GM19025 (cell line): ENCODE data around the gene ZNF683.

Experiments
- ATAC-seq: cut with Tn5 transposase; IDR thresholded peaks from one replicate; pipeline ENCODE4 v1.9.1; 2021; ENCODE audit warnings: mild to moderate bottlenecking, low read depth, moderate library complexity; ENCODE audit not compliant: unreplicated experiment

The ZNF683 gene

DNA sequence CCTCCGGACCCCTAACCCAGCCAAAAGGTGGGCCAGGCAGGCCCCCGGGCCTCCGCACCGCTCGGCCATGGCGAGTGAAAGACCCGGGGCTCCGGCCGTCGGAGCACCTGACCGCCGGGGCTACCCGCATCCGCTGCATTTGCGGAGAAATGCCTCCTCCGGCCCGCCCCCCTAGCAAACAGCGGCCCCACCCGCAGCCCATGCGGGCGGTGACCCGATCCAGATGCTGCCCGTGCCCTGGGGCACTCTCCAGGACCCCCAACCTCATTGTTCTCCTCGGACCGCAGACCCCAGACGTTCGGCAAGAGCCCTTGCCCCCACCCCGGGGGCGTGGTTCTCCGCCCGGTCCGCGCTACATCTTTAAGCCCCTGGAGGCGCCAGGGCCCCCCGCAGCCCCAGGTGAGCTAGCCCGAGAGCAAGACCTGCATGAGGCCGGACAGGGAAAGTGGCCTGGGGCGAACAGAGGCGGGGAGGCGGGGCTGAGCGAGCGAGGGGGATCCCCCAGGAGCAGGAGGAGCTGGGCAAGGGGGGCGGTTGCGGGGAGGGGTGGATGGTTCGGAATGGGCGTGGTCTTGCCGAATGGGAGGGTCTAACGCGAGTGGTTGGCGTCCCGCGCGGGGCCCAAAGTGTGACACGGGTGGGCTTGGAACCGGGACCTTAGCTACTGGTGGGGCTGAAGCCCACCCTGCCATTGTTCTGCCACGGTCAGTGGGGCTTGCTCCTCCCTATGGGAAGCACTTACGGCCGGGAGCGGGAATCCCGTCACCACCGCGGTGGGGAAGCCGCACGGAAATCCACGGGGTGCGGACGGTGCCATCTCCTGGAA is 12.4 kb downstream of the ZNF683 start:
- no peak for ATAC-seq

- no peak for ATAC-seq
Measured at GRCh38 chr1:26358411-26359384, 13.9 kb downstream of the ZNF683 start.

DNA sequence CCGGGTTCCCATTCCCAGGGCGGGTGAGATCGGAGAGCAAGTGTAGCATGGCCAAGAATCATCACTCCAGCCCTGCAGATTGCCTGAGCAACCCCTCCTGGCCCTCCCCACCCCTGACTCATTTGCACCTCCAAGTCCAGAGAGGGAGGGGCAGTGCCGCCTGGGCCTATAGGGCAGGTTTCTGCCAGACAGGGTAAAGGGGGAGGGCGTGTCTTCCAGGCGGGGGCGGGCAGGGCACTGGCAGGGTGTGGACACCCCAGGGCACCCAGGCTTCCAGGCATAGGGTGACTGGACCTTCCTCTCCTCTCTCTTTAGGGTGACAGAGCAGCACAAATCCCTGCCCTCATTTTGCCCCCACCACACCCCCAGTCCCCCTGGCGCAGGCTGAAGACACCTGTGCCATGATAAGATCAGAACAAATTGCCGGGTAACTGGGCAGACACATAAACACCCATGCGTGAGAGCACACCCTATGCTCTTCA is 15.4 kb downstream of the ZNF683 start:
- no peak for ATAC-seq

DNA sequence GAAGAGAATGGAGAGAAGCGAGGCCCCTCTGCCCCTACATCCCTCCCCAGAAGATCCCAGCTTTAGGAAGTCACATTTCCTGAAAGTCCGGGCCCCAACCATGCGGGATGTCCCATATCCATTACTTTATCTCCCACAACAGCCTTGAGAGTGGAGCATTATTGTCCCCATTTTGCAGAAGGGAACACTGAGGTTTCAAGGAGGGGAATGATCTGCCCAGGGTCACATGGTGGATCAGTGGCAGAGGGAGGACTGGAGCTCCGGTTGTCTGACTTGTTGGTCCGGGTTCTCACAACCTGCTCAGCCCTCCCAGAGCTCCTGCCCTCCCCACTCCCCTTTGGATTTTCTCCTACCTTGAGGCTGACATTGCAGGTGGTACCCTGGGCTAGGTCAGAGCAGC is 16.4 kb downstream of the ZNF683 start:
- no peak for ATAC-seq

DNA sequence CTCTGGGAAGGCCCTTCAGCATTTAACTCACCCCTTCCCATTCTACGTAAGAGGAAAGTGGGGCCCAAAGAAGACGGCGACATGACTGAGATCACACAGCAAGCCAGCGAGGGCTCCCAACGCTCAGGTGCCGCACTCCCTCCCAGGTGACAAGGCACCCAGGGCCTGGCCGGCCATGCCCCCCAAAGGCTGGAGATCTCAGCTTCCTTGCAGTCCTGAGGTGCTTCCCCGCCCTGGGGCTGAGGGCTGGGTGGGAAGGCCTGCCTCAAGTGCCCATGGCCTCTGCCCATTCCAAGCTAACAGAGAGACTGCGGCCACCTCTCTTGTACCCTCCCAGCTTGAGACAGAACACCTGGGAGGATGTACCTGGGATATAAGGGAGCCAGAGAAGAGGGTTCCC is 17.6 kb downstream of the ZNF683 start:
- no peak for ATAC-seq

DNA sequence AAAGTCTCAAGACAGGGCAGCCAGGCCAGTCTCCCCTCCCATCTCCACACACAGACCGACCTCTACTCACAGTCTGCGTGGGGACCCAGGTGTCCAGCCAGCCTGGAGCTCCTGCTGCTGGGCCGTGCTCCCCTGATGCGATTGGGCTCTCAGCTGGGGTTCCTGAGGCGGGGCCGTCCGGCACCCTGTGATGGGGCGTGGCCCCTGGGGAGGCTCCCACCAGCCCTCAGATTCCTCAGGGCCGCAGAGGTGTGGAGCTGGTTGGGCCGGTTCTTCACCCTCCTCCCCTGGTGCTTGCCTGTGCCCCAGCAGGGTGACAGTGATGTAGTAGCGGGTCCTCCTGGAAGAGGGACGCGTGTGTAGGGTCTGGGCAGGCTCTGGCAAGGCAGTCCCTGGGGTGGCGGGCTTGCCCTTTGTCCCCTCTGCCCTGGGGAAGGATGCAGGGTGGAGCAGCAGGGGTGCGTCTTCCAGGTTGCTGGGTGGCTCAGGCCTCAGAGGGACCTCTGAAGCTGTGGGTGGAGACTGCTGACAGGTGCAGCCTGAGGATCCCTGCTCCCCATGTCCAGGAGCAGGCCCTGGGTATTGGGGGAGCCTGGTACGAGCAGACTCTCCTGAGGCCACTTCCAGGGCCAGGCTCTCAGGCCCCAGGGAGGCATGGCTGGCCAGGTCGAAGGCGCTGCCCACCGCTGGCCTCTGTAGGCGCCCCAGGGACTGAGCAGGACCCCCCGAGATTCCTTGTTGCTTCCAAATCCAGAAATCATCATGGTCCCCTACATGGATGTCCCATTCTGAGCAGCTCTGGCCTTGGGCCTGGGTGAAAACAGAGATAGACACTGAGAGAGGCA is 18.4 kb downstream of the ZNF683 start, which contains the start of gene CRYBG2:
CRYBG2 (minus strand) TSS at position 155 of the 845 bp plus-strand sequence. CDS start 7,473 bp downstream, outside the sequence.
- ATAC-seq, result no peak

DNA sequence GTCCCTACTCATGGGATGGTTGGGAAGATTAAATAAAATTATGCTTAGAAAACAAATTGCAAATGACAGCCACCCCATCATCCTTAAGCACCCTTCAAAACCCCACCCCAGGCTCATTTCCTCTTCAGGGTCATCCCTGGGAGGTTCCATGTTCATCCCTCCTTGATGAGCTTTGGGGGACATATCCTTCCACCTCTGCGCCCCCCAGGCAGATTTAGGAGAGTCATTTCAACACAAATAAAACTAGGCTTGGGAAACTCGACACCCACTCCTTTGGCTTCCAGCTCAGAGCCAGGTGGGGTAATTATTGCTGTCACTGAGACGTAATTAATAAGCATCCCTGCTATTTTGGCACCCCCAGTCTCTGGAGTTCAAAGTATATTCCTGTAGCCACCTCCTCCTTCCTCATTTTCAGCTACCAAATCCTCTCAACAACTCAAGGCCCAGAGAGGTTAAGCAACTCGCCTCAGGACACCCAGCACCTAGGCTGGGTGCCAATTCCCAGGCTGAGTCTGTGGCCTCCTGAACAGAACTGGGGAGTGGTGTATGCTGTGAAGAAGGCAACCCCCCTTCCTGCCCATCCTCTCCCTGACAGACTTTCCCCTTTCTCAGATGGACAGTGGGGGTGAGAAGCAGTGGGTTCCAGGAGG is 19.2 kb downstream of the ZNF683 start:
- ATAC-seq, result no peak

DNA sequence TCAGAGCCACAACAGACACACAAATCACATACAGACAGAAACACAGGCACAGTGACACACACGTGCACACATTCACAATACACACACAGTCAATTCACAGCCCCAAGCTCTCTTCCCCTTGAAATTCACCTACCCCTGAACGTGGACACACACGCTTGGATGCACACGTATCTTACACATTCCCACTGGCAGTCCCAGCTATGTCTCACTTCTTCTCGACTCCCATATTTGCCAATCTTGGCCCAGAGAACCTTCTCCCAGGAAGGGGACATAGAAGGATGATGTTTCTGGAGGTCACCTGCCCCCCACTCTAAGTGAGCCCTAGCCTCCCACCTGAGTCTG is 20.2 kb downstream of the ZNF683 start:
- no peak for ATAC-seq

GRCh38 chr1:26351590-26352337 is 20.8 kb downstream of the ZNF683 start:
- no peak for ATAC-seq

GRCh38 chr1:26350701-26351589 is 21.6 kb downstream of the ZNF683 start:
- ATAC-seq, result no peak

DNA sequence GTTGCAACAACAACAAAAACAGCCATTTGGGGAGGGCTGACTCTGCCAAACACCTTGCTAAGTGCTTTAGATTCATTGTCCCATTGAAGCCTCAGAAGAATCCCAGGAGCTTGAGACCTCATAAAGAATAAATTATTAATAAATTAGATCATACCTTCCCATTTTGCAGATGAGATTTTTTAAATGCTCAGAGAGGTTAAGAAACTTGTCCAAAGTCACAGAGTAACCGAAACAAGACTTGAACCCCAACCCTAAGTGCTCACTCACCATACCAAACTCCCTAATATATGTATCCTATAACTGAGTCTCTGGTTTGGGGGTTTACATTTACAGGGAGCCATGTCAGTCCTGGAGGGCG is 22.2 kb downstream of the ZNF683 start:
- no peak for ATAC-seq

DNA sequence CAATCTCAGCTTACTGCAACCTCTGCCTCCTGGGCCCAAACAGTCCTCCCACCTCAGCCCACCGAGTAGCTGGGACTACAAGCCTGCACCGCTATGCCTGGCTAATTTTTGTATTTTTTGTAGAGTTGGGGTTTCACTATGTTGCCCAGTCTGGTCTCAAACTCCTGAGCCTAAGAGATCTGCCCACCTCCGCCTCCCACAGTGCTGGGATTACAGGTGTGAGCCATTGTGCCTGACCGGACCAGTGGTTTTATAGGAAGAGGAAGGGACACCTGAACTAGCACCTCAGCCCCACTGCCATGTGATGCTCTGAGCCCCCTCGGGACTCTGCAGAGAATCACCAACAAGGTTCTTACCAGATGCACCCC is 22.7 kb downstream of the ZNF683 start:
- no peak for ATAC-seq

- no peak for ATAC-seq
Measured at GRCh38 chr1:26349188-26349876, 23.2 kb downstream of the ZNF683 start.

- ATAC-seq, result no peak
Measured at GRCh38 chr1:26346274-26347033, 26.1 kb downstream of the ZNF683 start.

DNA sequence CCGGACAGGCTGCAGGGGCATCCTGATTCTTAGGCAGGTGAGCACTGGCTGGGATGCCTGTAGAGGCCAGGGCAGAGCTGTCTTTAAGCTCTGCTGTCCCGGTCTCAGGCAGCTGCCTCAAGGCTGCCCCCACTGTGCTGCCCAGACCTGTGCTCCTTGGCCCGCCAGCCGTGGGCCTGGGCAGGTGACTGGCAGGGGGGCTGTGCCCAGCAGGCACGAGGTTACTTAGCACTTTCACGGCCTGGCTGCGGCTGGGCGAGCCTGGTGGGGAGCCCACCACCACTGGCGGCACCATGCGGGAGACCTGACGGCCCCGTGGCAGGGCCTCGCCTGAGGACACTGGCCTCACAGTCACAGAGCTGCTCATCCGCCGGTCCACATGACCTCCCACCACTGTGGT is 26.8 kb downstream of the ZNF683 start:
- no peak for ATAC-seq

DNA sequence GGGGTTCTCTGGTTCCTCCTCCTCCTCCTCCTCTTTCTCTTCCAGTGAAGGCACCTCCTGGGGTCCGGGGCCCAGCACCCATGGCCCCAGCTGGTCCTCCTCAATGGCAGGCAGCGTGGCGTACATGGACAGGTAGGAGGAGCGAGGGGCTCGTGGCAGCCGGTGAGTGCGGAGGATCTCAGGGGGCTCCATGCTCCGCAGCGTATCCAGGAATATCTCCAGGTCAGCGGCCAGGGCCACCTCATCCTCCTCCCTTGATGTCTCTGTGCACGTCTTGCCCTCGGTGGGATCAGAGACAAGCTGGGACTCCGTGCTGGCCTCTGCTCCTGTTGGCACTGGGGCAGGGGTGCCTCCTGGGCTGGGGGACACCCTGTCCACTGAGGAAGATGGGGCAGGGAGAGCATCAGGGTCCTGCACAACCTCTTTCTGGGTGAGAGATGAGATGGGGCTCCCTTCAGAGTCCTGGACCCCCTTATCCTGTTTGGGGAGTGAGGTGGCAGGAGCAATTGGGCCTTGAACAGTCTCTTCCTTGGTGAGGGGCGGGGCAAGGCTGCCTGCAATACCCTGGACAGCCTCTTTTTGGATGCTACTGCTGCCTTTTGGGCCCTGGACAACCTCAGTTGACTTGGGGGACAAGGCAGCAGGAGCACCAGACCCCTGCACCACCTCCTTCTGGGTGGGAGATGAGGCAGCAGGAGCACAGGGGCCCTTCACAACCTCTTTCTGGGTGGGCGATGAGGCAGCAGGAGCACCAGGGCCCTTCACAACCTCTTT is 28.2 kb downstream of the ZNF683 start:
- ATAC-seq, result no peak
